HepG2 (cell line): ENCODE results near the gene TMC2. TPM values are rescaled to one million over a fixed set of nuclear protein-coding genes. Genes with fewer than 3 reads are reported as not detected.

Experiments
- BRCA1 ChIP-seq: sonication (generic); formaldehyde crosslinking; IDR thresholded peaks from 2 replicates; pipeline ENCODE4 v1.4.0; 2020; ENCODE audit warnings: missing genetic modification reagents
- CBX5 ChIP-seq: sonication (generic); formaldehyde crosslinking; IDR thresholded peaks from 2 replicates; pipeline ENCODE4 v1.4.0; 2020; ENCODE audit warnings: missing genetic modification reagents, borderline replicate concordance
- CHD4 ChIP-seq: fragments of 200-600 bp; sonication (generic); IDR thresholded peaks from 2 replicates; pipeline ENCODE4 v1.7.0; 2017; ENCODE audit warnings: mild to moderate bottlenecking, low read length, borderline replicate concordance
- E2F5 ChIP-seq: sonication (generic); formaldehyde crosslinking; conservative IDR thresholded peaks from 2 replicates; pipeline ENCODE4 v1.4.0; 2020; ENCODE audit warnings: missing genetic modification reagents
- FIP1L1 ChIP-seq: fragments of 200-400 bp; formaldehyde crosslinking; IDR thresholded peaks from 2 replicates; pipeline ENCODE4 v1.6.1; 2018; ENCODE audit warnings: low read depth, mild to moderate bottlenecking, low read length, moderate library complexity, borderline replicate concordance; ENCODE audit not compliant: insufficient read depth
- KLF12 ChIP-seq: sonication (generic); formaldehyde crosslinking; IDR thresholded peaks from 2 replicates; pipeline ENCODE4 v1.4.0; 2020; ENCODE audit warnings: missing genetic modification reagents, borderline replicate concordance
- KMT2B ChIP-seq: IDR thresholded peaks from 2 replicates; pipeline ENCODE4 v1.6.1; 2016; ENCODE audit warnings: missing genetic modification reagents, missing compliant biosample characterization
- MEIS2 ChIP-seq: sonication (generic); formaldehyde crosslinking; IDR thresholded peaks from 2 replicates; pipeline ENCODE4 v1.9.0; 2021; ENCODE audit warnings: mild to moderate bottlenecking, missing genetic modification reagents
- MXD3 ChIP-seq: IDR thresholded peaks from 2 replicates; pipeline ENCODE4 v1.6.1; 2016; ENCODE audit warnings: mild to moderate bottlenecking, missing biosample characterization, missing genetic modification reagents
- NFE2L2 ChIP-seq: fragments of 150-350 bp; IDR thresholded peaks from 2 replicates; pipeline ENCODE4 v1.6.1; 2014; ENCODE audit warnings: low read length
- NFKBIZ ChIP-seq: IDR thresholded peaks from 2 replicates; pipeline ENCODE4 v1.6.1; 2018; ENCODE audit warnings: missing genetic modification reagents, missing compliant biosample characterization
- NR1H2 ChIP-seq: sonication (generic); formaldehyde crosslinking; IDR thresholded peaks from 2 replicates; pipeline ENCODE4 v1.8.1; 2022; ENCODE audit warnings: low read depth, missing genetic modification reagents, borderline replicate concordance
- NR2F1 ChIP-seq, 2 experiments: fragments of 450-650 bp in 1 of 2; formaldehyde crosslinking in 1 of 2; IDR thresholded peaks; 2 replicates each; pipeline versions ENCODE4 v1.5.0 to v1.6.1; 2016 to 2020; ENCODE audit warnings: mild to moderate bottlenecking in 1 of 2, missing compliant biosample characterization in 1 of 2, missing genetic modification reagents in 1 of 2, moderate library complexity in 1 of 2
- PHF21A ChIP-seq: sonication (generic); formaldehyde crosslinking; IDR thresholded peaks from 2 replicates; pipeline ENCODE4 v1.5.0; 2020; ENCODE audit warnings: mild to moderate bottlenecking, missing genetic modification reagents
- PITX1 ChIP-seq: sonication (generic); formaldehyde crosslinking; IDR thresholded peaks from 2 replicates; pipeline ENCODE4 v1.5.1; 2020; ENCODE audit warnings: mild to moderate bottlenecking, missing genetic modification reagents
- TEAD2 ChIP-seq: sonication (generic); formaldehyde crosslinking; IDR thresholded peaks from 2 replicates; pipeline ENCODE4 v1.9.0; 2021; ENCODE audit warnings: missing genetic modification reagents
- THYN1 ChIP-seq: sonication (generic); formaldehyde crosslinking; IDR thresholded peaks from 2 replicates; pipeline ENCODE4 v1.8.1; 2023; ENCODE audit warnings: low read depth, mild to moderate bottlenecking, moderate library complexity, missing genetic modification reagents, borderline replicate concordance
- YY1 ChIP-seq: IDR thresholded peaks from 2 replicates; pipeline ENCODE4 v1.6.1; 2011; ENCODE audit warnings: low read length, low read depth, moderate library complexity, mild to moderate bottlenecking; ENCODE audit not compliant: insufficient read depth, insufficient replicate concordance
- ZBTB3 ChIP-seq: sonication (generic); formaldehyde crosslinking; IDR thresholded peaks from 2 replicates; pipeline ENCODE4 v1.4.0; 2020; ENCODE audit warnings: low read depth, mild to moderate bottlenecking, moderate library complexity, missing genetic modification reagents, borderline replicate concordance
- ZFP37 ChIP-seq: sonication (generic); formaldehyde crosslinking; IDR thresholded peaks from 2 replicates; pipeline ENCODE4 v1.4.0; 2020; ENCODE audit warnings: missing genetic modification reagents, borderline replicate concordance
- ZIK1 ChIP-seq: sonication (generic); formaldehyde crosslinking; IDR thresholded peaks from 2 replicates; pipeline ENCODE4 v1.5.0; 2020; ENCODE audit warnings: mild to moderate bottlenecking, low read depth, missing genetic modification reagents, borderline replicate concordance
- ZNF280D ChIP-seq: sonication (generic); formaldehyde crosslinking; IDR thresholded peaks from 2 replicates; pipeline ENCODE4 v1.5.1; 2020; ENCODE audit warnings: mild to moderate bottlenecking, missing genetic modification reagents
- ZNF615 ChIP-seq: sonication (generic); formaldehyde crosslinking; IDR thresholded peaks from 2 replicates; pipeline ENCODE4 v1.5.0; 2020; ENCODE audit warnings: mild to moderate bottlenecking, missing genetic modification reagents, borderline replicate concordance
- ZNF766 ChIP-seq: sonication (generic); formaldehyde crosslinking; IDR thresholded peaks from 2 replicates; pipeline ENCODE4 v1.5.0; 2020; ENCODE audit warnings: missing genetic modification reagents, borderline replicate concordance
- ZNF772 ChIP-seq: sonication (generic); formaldehyde crosslinking; IDR thresholded peaks from 2 replicates; pipeline ENCODE4 v1.5.0; 2020; ENCODE audit warnings: mild to moderate bottlenecking, missing genetic modification reagents
- ZNF776 ChIP-seq: sonication (generic); formaldehyde crosslinking; IDR thresholded peaks from 2 replicates; pipeline ENCODE4 v1.4.0; 2020; ENCODE audit warnings: mild to moderate bottlenecking, missing genetic modification reagents
- ZSCAN21 ChIP-seq: sonication (generic); formaldehyde crosslinking; IDR thresholded peaks from 2 replicates; pipeline ENCODE4 v1.8.0; 2022; ENCODE audit warnings: mild to moderate bottlenecking, missing genetic modification reagents, moderate library complexity, borderline replicate concordance
- polyA plus RNA-seq, 8 experiments: library from polyadenylated mRNA; depleted of rRNA in 3 of 8; stranded (reverse) in 7 of 8; unstranded in 1 of 8; fragments of >200 nt; fragmentation: Illumina TruSeq in 4 of 8; extraction: Trizol in 4 of 8; gene quantifications; 2 replicates each; pipeline versions ENCODE4 v1.2.1 to v1.2.3, GENCODE V29; 2011 to 2016; ENCODE audit warnings: low read depth in 4 of 8, missing spikeins in 1 of 8, mixed read lengths in 1 of 8; ENCODE audit not compliant: insufficient read depth in 1 of 8
- total RNA-seq, 5 experiments: library from RNA; depleted of rRNA; stranded (reverse); fragments of >200 nt; fragmentation: Illumina TruSeq; extraction: Trizol; gene quantifications; 2 replicates each; pipeline ENCODE4 v1.2.3, GENCODE V29; 2016; ENCODE audit warnings: low read depth in 1 of 5

The TMC2 gene
- total and polyA plus RNA-seq, 2 of the 13 experiments (the other 11 are each of a cell fraction or from before 2014, with no cell fraction given): not detected

- TF ChIP-seq PITX1 (CRISPR knock-in tag) (no peak), ZNF776 (no peak), NR2F1 (CRISPR knock-in tag; IDR thresholded peaks at IDR 0.05) (no peak), YY1 (no peak), CHD4 (no peak), ZNF280D (CRISPR knock-in tag) (peak; percentile 8; the same call in 1 of the 2 replicates), TEAD2 (CRISPR knock-in tag) (no peak), ZNF772 (CRISPR knock-in tag) (no peak), THYN1 (no peak), BRCA1 (CRISPR knock-in tag) (no peak), CBX5 (no peak), PHF21A (no peak), ZBTB3 (no peak), ZNF766 (CRISPR knock-in tag) (no peak), ZIK1 (CRISPR knock-in tag) (no peak), NFE2L2 (no peak), ZFP37 (no peak), NR1H2 (no peak), ZNF615 (CRISPR knock-in tag) (no peak), FIP1L1 (no peak), KLF12 (no peak), E2F5 (CRISPR knock-in tag) (no peak), MXD3 (CRISPR knock-in tag) (no peak), KMT2B (CRISPR knock-in tag) (no peak), MEIS2 (CRISPR knock-in tag) (peak; percentile 19; the same call in 1 of the 2 replicates), ZSCAN21 (no peak), NFKBIZ (0 out of 2 replicates have a peak, but pooled peaks have one; percentile 1)
These were observed 28.3 kb upstream of the TMC2 start (continued) for GRCh38 chr20:2507875-2508630.
